GM03348 (cell line): ENCODE data around the gene MED27.

Experiments
- DNase-seq: peaks from one replicate; pipeline ENCODE4 v3.0.0; 2012; ENCODE audit warnings: low spot score

The MED27 gene

DNA sequence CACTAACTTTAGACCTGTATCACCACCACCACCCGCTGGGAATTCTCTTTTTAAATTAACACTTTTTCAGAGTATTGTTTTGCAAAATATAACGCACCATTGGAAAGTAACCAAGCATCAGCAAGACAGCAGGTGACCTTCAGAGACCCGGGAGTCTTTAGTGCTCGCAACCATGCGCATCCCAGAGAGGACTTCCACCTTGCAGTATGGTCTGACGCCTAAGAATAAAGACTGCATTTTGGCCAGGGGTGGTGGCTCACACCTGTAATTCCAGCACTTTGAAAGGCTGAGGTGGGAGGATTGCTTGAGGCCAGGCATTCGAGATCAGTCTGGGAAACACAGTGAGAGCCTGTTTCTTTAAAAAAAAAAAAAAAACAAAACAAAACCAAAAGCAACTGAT is 113.8 kb downstream of the MED27 start:
- no peak for DNase-seq

DNA sequence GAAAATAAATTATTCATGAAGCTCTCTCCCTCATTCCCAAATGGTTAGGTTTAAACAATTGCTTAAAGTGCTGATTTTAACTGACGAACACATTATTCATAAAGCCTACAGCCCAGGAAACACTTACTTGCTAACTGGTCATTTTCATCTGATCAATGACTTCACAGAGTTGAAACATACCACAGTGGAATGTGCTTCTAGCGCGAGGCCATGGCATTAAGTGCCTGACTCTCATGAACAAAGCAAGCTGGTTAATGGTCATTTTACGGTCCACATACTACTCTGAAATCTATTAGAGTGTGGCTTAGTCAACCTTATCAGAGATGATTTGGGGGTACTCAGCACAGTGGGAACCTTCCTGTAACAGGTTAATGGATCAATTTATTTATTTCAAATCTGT is 114.6 kb downstream of the MED27 start:
- DNase-seq: no peak

DNA sequence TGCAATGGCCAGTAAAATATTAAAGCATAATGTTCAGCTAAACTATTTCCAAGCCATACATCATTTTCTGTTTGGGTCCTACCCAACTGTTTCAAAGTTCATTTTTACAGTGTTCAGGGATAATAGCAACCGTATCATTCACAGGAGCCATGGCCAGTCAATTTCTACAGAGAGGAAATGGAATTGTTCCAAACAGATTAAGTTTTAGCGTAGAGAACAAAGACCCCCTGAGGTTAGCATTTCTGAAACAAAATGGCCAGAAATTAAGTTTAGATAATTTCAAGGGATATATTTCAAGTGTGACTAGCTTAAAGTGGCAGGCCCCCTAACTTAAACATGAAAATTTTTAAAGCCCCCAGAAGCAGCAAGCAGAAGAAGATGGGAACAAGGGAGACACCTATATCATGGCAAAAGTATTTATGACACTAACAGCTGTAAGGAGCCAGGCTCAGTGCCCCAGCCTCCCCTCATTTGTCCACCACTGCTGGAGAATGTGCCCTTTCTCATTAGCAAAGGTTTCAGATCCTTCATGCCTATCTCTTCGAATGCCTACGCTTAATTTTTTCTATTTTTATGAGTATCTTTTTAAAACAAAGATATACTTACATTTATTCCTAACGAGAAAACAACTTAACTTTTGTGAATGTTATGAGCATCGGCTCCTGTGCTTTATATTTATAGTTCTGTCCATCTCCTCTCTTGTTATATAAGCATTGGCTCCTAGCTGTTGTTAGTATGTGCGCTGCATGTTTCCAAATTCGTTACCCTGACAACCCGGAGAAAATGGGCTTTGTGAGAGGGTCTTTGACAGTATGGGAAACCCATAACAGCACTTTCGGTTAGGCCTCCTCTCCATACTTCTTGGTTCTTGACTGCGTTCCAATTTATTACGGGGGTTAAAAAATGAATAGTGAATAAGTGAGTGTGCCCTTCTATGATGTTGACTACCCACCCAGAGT is 116.3 kb downstream of the MED27 start:
- DNase-seq: no peak

DNA sequence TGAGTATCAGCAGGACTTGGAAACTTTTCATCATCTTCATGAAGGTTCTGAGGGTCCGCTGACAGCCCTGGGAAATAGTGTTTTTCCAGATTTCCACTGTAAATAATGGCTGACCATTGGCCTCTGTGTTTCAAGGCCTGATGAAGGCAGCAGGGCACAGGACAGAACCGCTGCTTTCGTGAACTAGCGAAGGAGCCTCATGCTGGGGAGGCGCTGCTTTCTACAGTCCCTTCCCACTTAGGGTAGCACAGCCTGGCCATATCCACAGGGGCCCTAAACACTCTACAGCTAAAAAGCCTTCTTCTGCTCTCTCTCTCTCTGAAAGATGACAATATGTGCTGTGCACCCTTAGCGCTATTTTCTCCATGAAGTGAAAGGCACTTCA is 118.2 kb downstream of the MED27 start:
- DNase-seq: no peak

DNA sequence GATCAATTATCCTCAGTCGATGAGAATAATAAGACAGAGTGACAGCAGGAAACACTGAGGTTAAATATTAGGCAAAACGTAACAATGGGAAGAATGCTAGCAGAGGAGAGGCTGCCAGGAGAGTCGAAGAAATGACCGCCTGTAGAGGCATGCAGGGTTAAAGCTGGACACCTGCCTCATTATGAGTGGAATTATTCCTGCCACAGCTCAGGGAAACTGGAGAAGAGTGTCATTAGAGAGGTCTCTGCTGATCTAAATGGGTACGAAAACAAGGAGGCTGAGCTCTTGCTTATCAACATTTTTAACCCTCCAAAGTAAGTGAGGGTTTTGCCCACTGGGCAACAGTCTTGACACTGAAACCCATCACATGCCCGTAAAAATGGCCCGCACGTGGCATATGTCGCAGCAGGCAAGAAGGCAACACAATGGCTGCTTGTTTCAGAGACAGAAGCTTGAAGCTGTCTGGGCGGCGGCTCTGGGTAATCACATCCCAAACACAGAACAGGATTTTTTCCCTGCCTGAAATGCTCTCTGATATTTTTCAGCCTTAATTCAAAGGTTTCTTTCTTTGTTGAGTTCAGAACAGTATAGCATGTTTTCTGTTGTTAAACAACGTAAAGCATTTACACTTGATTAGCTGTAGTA is 118.7 kb downstream of the MED27 start:
- DNase-seq: no peak

DNA sequence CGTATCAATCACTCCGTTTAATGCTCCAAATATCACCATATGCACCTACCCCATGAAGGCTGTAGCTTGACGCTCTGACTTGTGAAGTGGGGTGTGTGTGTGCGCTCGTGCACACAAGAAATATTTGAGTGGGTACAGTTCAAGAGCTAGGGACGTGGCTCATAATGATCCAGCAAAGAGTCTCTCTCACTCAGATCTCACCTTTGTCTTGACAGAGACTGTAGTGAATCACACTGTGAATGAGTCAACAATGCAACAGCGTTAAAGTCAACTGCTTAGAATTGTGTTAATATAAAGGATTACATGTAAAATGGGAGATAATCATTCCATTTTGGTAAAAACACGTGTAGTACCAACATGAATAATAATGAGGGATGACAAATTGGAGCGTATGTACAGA is 119.4 kb downstream of the MED27 start:
- no peak for DNase-seq

DNA sequence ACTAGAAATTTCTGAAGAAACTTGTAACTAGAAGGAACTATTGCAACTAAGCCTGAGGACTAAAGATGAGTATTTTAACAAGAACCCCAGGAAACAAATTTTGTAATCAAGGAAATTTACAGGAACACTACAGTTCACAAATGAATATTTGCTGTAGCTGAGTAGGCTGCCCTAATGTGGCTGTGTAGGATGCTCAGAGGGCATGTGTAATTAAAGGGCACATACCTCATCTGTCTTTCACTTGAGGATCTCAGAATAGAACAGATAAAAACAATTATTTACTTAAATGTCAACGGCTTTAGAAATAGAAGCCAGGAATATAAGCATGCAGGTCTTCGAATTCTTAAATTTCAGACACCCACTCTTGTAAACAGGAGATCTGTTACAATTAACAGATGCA is 119.8 kb downstream of the MED27 start:
- DNase-seq: no peak

DNA sequence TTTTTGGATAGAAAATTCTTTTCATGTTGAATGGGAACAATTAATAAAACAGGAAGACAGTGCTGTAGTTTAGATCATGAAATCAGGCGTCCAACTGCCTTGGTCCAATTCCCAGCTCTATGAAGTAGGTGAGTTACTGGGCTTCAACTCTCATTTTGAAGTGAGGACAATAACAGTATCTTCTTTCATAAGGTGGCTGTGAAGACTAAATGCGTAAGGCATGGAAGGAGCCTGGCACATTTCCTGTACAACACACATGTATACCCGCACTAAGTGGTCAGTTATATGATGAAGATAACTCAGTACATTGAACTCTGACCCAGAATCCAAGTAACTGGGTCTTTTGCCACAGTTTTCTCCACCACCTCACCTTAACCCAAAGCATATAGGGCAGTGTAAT is 120.6 kb downstream of the MED27 start:
- no peak for DNase-seq

DNA sequence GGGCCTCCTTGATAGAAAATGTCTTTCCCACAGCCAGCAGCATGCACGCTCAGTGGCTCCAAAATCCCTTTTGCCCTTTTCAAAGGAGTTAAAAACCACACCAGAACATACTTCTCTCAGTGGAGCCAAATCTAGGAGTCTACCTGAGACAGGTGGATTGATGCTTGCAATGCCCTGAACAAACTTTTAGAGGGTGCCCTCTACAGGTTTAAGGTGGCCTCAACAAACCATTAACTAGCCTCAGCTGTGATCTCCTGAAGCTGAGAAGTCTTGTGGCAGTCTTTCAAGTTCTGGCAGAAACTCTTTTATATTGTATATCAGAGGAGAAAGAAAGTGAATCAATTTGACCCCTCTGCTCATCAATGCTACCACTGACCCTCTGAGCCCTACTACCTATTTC is 125.4 kb downstream of the MED27 start:
- no peak for DNase-seq

DNA sequence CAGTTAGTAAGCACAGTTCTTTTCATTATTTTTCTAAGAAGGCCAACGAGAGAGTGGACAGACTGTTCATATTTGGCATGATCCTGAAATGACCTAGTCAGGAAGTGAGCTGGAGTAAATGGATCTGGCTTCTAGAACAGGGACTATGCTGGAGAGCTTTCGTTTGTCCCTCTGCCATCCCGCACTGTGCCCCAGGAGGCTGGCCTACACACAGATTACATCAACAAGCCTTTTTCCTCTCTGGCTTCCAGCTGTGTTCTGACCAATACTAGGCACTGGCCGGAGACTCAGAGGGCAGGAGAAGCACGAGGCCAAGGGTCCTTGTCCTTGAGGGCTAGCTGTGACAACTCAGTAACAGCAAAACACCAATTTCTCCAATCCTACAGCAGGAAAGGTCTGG is 127.8 kb downstream of the MED27 start:
- DNase-seq: peak; percentile 26

DNA sequence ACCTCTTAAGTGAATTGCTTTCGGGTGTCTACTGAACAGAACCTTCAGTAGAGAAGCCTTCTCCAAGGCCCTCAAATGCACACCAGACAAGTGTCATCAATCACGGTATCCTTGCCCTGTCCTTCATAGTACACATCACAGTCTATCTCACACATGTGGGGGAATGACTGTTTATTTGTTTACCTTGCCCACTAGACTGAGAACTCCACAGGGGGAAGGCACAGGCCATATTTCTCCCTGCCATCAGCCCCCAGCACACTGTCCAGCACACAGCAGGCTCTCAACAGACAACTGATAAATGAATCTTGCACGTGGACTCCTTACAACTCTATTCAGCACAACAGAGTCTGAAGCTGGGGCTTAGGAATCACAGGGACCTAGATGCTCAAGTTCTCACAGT is 128.5 kb downstream of the MED27 start:
- DNase-seq: no peak

DNA sequence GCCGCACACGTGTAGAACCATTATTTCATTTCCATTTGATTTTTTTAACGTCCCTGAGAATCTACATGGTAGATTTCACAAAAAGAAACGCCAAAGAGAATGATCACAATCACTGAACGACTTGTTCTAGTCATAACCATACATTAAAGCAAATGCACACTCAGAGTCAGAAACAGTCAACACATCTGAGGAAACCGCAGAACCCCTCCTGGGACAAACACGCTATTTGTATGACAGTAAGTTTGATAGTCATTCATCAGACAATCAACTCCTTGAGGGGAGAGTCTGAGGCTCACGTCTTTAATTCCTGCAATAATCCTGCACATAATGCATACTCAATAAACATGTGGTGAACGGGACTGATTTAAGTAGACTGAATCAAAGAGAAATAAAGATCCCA is 129.2 kb downstream of the MED27 start:
- no peak for DNase-seq

DNA sequence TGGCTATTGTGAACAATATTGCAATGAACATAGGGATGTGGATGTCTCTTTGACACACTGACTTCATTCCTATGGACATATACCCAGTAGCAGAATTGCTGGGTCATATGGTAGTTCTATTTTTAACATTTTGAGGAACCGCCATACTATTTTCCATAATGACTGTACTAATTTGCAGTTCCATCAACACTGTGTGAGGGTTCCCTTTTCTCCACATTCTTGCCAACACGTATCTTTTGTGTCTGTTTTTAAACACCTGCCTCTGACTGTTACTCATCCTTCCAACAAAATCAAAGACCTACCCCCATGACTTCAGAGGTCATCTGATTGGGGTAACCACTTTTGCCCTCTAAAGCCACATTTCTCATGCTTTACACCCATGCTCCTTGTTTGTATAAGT is 133.5 kb downstream of the MED27 start:
- no peak for DNase-seq

DNA sequence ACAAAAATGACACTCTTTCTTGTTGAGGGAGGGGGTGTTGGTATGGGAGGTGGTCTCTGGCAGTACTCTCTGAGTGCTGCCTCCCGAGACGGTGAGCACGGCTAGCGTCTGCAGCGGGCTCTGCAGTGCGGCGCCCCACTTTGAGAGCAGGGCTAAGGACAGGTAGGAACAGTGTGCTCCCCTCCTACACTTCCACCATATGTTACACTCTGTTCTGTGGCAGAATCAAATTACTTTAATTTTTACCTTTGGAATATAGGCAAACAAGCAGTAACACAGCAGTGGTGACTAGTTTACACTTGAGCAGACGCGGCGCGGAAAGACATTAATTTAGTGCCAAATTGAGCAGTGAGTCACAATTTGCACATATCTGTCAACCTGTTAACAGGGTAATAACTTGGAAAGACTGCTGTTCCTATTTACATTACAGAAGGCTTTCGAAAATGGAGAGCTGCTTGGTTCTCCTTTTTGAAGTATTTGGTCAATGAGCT is 136.3 kb downstream of the MED27 start:
- DNase-seq: no peak

DNA sequence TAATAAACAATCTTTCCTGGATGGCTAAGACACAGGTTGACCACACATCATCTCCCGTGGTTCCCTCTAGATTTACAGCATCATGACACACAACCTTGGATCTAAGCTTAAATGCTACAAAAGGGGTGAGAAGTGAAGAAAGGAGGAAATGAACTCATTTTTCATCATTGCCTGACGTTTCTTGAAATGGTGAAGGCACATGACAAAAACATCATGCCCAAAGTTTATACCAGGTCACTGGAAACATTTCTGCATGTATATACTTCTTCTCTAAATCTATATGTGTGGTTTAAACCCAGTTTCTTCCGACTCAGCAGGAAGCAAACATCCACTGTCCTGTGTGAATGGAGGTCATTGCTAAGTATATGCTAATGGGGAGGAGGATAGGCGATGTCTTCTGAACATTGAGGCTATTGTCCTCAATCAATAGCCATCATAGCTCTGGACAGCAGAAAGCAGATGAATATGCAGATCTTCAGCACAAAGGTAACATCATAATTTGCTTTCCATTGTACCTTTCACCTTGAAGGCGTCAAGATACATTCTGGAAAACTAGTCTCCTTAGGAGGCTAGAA is 137.4 kb downstream of the MED27 start:
- DNase-seq: no peak

DNA sequence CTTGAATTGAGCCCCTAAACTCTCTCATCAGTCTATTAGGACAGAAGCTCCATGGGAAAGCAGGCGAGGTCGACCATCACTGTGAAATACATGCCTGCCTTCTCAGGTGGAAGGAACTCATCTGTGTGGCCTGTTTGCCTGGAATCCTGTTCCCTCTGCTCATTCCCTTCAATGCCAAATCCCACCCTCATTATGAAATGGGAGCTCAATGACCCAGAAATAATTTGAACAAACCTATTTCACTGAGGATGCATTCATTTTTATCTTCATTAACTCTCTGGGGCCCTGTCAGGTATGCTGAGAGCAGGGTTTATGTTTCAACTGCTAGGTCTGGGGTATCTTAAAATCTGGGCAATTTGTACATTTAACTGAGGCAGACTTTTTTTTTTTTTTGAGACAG is 142.2 kb downstream of the MED27 start:
- no peak for DNase-seq

DNA sequence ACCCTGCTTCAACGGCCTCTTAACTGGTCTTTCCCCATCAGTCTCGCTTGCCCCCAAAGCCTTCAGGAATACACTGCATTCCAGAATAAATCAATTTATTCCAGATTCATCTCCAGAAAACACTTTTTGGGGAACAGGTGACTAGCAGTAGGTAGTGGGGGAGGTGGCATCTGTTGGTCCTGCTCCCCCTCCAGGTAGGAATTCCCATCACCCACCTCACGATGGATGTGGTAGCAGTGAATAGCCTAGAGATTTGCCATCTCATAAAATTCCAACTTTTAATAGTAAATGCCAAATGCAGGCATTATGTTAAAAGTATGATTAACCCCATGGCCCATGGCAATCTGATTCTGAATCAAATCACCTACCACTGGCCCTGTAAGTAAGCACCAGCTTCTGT is 142.7 kb downstream of the MED27 start:
- no peak for DNase-seq

DNA sequence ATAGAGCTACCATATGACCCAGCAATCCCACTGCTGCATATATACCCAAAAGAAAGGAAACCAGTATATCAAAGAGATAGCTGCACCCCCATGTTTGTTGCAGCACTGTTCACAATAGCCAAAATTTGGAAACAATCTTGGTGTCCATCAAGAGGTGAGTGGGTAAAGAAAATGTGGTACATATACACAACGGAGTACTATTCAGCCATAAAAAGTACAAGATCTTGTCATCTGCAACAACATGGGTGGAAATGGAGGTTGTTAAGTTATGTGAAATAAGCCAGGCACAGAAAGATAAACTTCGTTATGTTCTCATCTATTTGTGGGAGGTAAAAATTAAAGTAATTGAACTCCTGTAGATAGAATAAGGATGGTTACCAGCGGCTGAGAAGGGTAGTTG is 145.0 kb downstream of the MED27 start:
- no peak for DNase-seq

DNA sequence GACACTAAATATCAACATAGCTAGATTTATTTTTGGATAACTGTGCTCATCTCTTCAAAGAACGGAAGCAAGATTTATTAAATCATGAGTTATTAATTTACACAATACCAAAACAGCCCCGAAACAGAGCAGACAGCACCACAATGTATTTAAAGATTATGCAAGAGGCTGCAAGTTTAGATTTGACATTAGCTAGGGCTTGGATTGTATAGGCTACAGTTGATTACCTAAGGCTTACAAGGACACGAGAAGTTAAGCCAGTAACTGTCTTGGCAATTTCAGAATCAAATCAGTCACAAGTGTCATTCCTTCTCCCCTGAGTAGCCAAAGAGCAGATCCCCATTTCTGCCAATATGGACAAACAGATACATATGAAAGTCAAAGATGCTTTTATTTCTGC is 152.6 kb downstream of the MED27 start:
- DNase-seq: no peak

DNA sequence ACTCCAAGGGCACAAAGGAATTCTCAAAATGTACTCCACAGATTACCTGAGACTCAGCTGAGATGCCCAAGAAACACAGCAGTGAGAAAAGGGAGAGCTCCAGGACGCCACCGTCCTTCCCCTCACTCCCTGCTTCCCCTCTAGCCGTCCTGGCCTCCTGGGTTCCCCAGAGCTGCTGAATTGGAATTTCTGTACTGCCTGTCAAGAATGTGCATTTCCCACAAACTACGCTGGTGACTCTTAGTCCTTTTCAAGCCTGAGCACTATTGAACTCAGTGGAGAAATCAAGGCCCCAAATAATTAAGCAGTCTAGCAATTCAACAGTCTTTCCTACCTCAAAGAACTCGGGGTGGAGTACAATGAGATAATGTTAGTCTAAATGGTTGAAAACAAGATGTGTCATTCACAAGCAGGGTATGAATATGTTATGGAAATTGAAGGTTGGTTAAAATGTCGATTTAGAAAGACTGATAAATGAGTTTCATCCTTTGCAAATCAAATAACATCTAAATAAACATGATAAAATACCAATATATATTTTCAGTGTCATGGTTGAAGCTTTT is 153.2 kb downstream of the MED27 start:
- no peak for DNase-seq

DNA sequence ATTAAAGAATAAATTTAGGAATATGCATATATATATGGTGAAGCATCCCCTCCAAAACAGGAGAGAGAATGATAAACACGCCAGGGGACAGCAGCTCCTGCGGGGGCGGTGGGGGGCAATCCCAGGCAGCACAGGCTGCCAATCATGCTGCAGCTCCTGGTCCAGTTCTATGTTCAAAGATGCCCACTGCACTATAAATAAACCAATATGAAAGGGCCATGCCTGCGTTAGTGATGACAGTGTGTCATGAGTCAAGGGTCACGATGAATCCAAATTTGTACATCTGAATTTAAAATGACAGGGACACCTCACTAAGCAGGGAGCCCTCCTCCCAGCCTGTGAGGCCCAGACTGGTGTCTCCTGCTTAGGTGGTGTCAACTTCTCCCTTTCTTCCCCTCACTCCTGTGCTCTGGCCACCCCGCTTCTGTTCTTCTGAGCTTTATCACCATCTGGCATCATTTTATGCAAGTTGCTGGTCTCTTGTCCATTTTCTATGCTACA is 153.9 kb downstream of the MED27 start:
- DNase-seq: no peak

DNA sequence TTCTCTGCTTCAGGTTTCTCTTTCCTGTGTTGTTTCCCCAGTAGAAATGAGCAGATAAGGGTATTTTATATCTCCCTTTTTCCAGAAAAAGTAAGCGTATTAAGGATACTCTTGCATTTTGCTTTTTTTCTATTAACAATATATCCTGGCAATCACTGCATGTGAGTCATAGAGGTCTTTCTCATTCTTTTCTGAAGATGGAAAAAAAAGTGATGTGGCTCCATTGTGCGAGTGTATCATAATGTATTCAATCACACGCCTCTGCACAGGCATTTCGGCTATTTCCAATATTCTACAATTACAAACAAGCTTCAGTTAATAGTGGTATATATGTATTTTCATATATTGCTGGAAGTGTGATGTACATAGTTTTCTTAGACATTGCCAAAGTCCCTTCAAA is 155.9 kb downstream of the MED27 start:
- DNase-seq: no peak
